Measurements from ENCODE around the gene MYO1H. TPM values are rescaled to one million over a fixed set of nuclear protein-coding genes. Genes with fewer than 3 reads are reported as not detected.

MYO1H gene
- total RNA-seq, 2 experiments from 2014 or later = not detected

GRCh38 chr12:109433618-109434017, 85.9 kb downstream of the MYO1H start:
- intact Hi-C loops (cut with DNase I, micrococcal nuclease) = no loop called here
- H3K36me3 ChIP-seq (ENCODE audit: insufficient read depth, low read length) = no peaks in the 10 kb centered on the region
- peaks cover 0 to 4% of the 10 kb centered on the region in 2 experiments for H3K9me3 ChIP-seq (ENCODE audit: control insufficient read depth in 1 of 2, insufficient read depth in 1 of 2, low read length in 2 of 2)
- no peak for ATAC-seq (ENCODE audit: poor library complexity)
- peaks cover 11% of the 10 kb centered on the region for H3K4me1 Mint-ChIP-seq (ENCODE audit: low read depth)
- H3K4me3 ChIP-seq (ENCODE audit: low read length) = no peak overlapping the region
- TF ChIP-seq, protein P1, sequence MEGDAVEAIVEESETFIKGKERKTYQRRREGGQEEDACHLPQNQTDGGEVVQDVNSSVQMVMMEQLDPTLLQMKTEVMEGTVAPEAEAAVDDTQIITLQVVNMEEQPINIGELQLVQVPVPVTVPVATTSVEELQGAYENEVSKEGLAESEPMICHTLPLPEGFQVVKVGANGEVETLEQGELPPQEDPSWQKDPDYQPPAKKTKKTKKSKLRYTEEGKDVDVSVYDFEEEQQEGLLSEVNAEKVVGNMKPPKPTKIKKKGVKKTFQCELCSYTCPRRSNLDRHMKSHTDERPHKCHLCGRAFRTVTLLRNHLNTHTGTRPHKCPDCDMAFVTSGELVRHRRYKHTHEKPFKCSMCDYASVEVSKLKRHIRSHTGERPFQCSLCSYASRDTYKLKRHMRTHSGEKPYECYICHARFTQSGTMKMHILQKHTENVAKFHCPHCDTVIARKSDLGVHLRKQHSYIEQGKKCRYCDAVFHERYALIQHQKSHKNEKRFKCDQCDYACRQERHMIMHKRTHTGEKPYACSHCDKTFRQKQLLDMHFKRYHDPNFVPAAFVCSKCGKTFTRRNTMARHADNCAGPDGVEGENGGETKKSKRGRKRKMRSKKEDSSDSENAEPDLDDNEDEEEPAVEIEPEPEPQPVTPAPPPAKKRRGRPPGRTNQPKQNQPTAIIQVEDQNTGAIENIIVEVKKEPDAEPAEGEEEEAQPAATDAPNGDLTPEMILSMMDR (IDR thresholded peaks at IDR 0.05) = no peak
- no peak overlapping the region for H3K4me3 Mint-ChIP-seq
- ChIA-PET CTCF (interaction anchor here (1.0 to 1.4 kb wide), 3 partner anchors 39 to 411 kb away, joined by 3 read pairs; partner anchors contain the start of gene UBE3B), POLR2A (interaction anchor here (1.4 kb wide), 1 partner anchor 44 kb away, joined by 3 read pairs; the partner anchor contains the start of genes KCTD10 and UBE3B)
- H3K36me3 Mint-ChIP-seq (ENCODE audit: low read depth) = no peaks in the 10 kb centered on the region
- no peaks in the 10 kb centered on the region for H3K27me3 Mint-ChIP-seq
- H3K4me1 ChIP-seq (ENCODE audit: insufficient read depth, low read length) = peaks cover 7% of the 10 kb centered on the region
- H3K9me3 Mint-ChIP-seq = no peaks in the 10 kb centered on the region
- H3K27ac ChIP-seq (ENCODE audit: low read depth in 1 of 2, low read length in 2 of 2) = no peak overlapping the region
- no peak overlapping the region for H3K27ac Mint-ChIP-seq
- DNase-seq = no peak
- no peaks in the 10 kb centered on the region for H3K27me3 ChIP-seq (ENCODE audit: control insufficient read depth in 1 of 2, insufficient read depth in 2 of 2, low read length in 2 of 2)

- ChIA-PET CTCF (no interaction called here), POLR2A (no interaction called here)
- H3K36me3 Mint-ChIP-seq (ENCODE audit: low read depth) = no peaks in the 10 kb centered on the region
- peaks cover 11% of the 10 kb centered on the region for H3K4me1 Mint-ChIP-seq (ENCODE audit: low read depth)
- intact Hi-C loops (cut with DNase I, micrococcal nuclease) = no loop called here
- H3K27me3 Mint-ChIP-seq = no peaks in the 10 kb centered on the region
- no peak overlapping the region for H3K27ac Mint-ChIP-seq
- no peak for ATAC-seq (ENCODE audit: poor library complexity)
- Histone ChIP-seq H3K4me3 (ENCODE audit: low read length) (no peak overlapping the region), H3K4me1 (ENCODE audit: insufficient read depth, low read length) (peaks cover 7% of the 10 kb centered on the region), H3K27me3 (ENCODE audit: control insufficient read depth in 1 of 2, insufficient read depth in 2 of 2, low read length in 2 of 2) (no peaks in the 10 kb centered on the region), H3K36me3 (ENCODE audit: insufficient read depth, low read length) (no peaks in the 10 kb centered on the region), H3K27ac (ENCODE audit: low read depth in 1 of 2, low read length in 2 of 2) (no peak overlapping the region), H3K9me3 (ENCODE audit: control insufficient read depth in 1 of 2, insufficient read depth in 1 of 2, low read length in 2 of 2) (peaks cover 0 to 4% of the 10 kb centered on the region in 2 experiments)
- no peak for DNase-seq
- H3K4me3 Mint-ChIP-seq = no peak overlapping the region
- TF ChIP-seq, protein P1 (IDR thresholded peaks at IDR 0.05) = no peak
- H3K9me3 Mint-ChIP-seq = no peaks in the 10 kb centered on the region
Measured at GRCh38 chr12:109434582-109434981, 86.9 kb downstream of the MYO1H start.

GRCh38 chr12:109435428-109436187, 87.9 kb downstream of the MYO1H start:
- H3K27me3 Mint-ChIP-seq = no peaks in the 10 kb centered on the region
- Histone ChIP-seq H3K36me3 (ENCODE audit: insufficient read depth, low read length) (no peaks in the 10 kb centered on the region), H3K4me3 (ENCODE audit: low read length) (no peak overlapping the region), H3K27me3 (ENCODE audit: control insufficient read depth in 1 of 2, insufficient read depth in 2 of 2, low read length in 2 of 2) (no peaks in the 10 kb centered on the region), H3K9me3 (ENCODE audit: control insufficient read depth in 1 of 2, insufficient read depth in 1 of 2, low read length in 2 of 2) (no peaks in the 10 kb centered on the region), H3K27ac (ENCODE audit: low read depth in 1 of 2, low read length in 2 of 2) (no peak overlapping the region), H3K4me1 (ENCODE audit: insufficient read depth, low read length) (peaks cover 7% of the 10 kb centered on the region)
- TF ChIP-seq, protein P1 (IDR thresholded peaks at IDR 0.05) = no peak
- POLR2A ChIA-PET = interaction anchor here (1.5 kb wide), 1 partner anchor 41 kb away, joined by 4 read pairs; the partner anchor contains the start of genes KCTD10 and UBE3B
- H3K4me3 Mint-ChIP-seq = no peak overlapping the region
- no peaks in the 10 kb centered on the region for H3K36me3 Mint-ChIP-seq (ENCODE audit: low read depth)
- intact Hi-C loops (cut with DNase I, micrococcal nuclease) = no loop called here
- no peak for ATAC-seq (ENCODE audit: poor library complexity)
- H3K9me3 Mint-ChIP-seq = no peaks in the 10 kb centered on the region
- H3K27ac Mint-ChIP-seq = no peak overlapping the region
- peaks cover 11% of the 10 kb centered on the region for H3K4me1 Mint-ChIP-seq (ENCODE audit: low read depth)
- no peak for DNase-seq
- CTCF ChIA-PET = no interaction called here
